T-cell (primary cell): ENCODE data around the gene CYB5A. TPM values are rescaled to one million over a fixed set of nuclear protein-coding genes. Genes with fewer than 3 reads are reported as not detected.
"Not testable (repeated sequence)": the region's sequence is repeated elsewhere in the genome, so short reads cannot be mapped to it uniquely, and the experiment has no call there.

ENCODE experiments used
- ATAC-seq, 4 experiments: fragments of 200-7000 bp in 3 of 4; fragments of 150-1000 bp in 1 of 4; cut with Tn5 transposase; replicated peaks in 1 of 4; 1 replicate in 3 of 4; 2 replicates in 1 of 4; pipeline ENCODE4 v1.10.0; 2021; ENCODE audit warnings: moderate library complexity in 3 of 4, mild to moderate bottlenecking in 2 of 4, moderate number of reproducible peaks in 1 of 4
- CTCF ChIA-PET, 2 donors: fragments of 300-600 bp; sonication (Branson Sonifier 250); formaldehyde crosslinking; loops; one replicate each; lab custom pipeline; 2022; ENCODE audit warnings: antibody characterized with exemption in 2 of 2; lab: Charles Lee
- POLR2A ChIA-PET, 2 donors: fragments of 300-600 bp; sonication (Branson Sonifier 250); formaldehyde crosslinking; loops; one replicate each; lab custom pipeline; 2022; ENCODE audit warnings: antibody characterized with exemption in 2 of 2; lab: Charles Lee
- DNase-seq, 35 experiments: peaks; one replicate each; pipeline versions ENCODE4 v3.0.0 to v3.0.0-alpha.2; 2013 to 2023
- H3K27ac ChIP-seq: one replicate; pipeline ENCODE4 v1.5.1; 2013; ENCODE audit warnings: low read length
- H3K27me3 ChIP-seq, 2 experiments: replicated peaks in 1 of 2; 1 replicate in 1 of 2; 2 replicates in 1 of 2; pipeline versions ENCODE4 v1.6.1 to v1.7.0; 2013; ENCODE audit warnings: low read length in 1 of 2, mixed read lengths in 1 of 2; ENCODE audit not compliant: control insufficient read depth in 2 of 2, insufficient read depth in 2 of 2; ENCODE audit errors: extremely low read depth in 1 of 2
- H3K36me3 ChIP-seq, 2 donors: 1 replicate in 1 of 2; 2 replicates in 1 of 2; pipeline versions ENCODE4 v1.6.1 to v1.7.0; 2013; ENCODE audit warnings: low read length in 1 of 2; ENCODE audit not compliant: control insufficient read depth in 2 of 2, insufficient read depth in 1 of 2; ENCODE audit errors: extremely low read depth in 1 of 2
- H3K4me1 ChIP-seq, 2 experiments: 1 replicate in 1 of 2; 2 replicates in 1 of 2; pipeline versions ENCODE4 v1.6.1 to v1.7.0; 2013; ENCODE audit warnings: low read length in 2 of 2, mixed read lengths in 1 of 2; ENCODE audit not compliant: insufficient read depth in 2 of 2, control insufficient read depth in 1 of 2; ENCODE audit errors: extremely low read depth in 1 of 2
- H3K4me3 ChIP-seq, 2 donors: 1 replicate in 1 of 2; 2 replicates in 1 of 2; pipeline versions ENCODE4 v1.5.1 to v1.7.0; 2013; ENCODE audit warnings: mild to moderate bottlenecking in 2 of 2, low read length in 1 of 2, moderate library complexity in 1 of 2; ENCODE audit not compliant: control insufficient read depth in 1 of 2; ENCODE audit errors: extremely low read depth in 1 of 2
- H3K9me3 ChIP-seq: 2 replicates; pipeline ENCODE4 v1.7.0; 2013
- H3K27ac Mint-ChIP-seq, 2 donors: one replicate each; pipeline ENCODE4 v1.8.0; 2020 to 2021; ENCODE audit warnings: mild to moderate bottlenecking in 2 of 2, mixed read lengths in 2 of 2
- H3K27me3 Mint-ChIP-seq, 2 donors: one replicate each; pipeline ENCODE4 v1.8.0; 2021 to 2022; ENCODE audit warnings: mixed read lengths in 2 of 2
- H3K36me3 Mint-ChIP-seq: one replicate; pipeline ENCODE4 v1.8.0; 2021; ENCODE audit warnings: mixed read lengths
- H3K4me1 Mint-ChIP-seq, 3 donors: one replicate each; pipeline ENCODE4 v1.8.0; 2020 to 2022; ENCODE audit warnings: mixed read lengths in 3 of 3, mild to moderate bottlenecking in 1 of 3
- H3K4me3 Mint-ChIP-seq, 3 donors: one replicate each; pipeline ENCODE4 v1.8.0; 2020 to 2022; ENCODE audit warnings: mild to moderate bottlenecking in 3 of 3, mixed read lengths in 3 of 3, moderate library complexity in 3 of 3
- H3K9me3 Mint-ChIP-seq, 3 donors: one replicate each; pipeline ENCODE4 v1.8.0; 2020 to 2022; ENCODE audit warnings: mixed read lengths in 3 of 3
- WGBS: methylation state at CpG from one replicate; pipeline ENCODE4 v1.1.5; 2013; ENCODE audit warnings: missing lambda C conversion rate; ENCODE audit not compliant: insufficient coverage; 5-methylcytosine and 5-hydroxymethylcytosine counted together
- total RNA-seq, 35 experiments: library from RNA in 6 of 35; stranded (reverse) in 6 of 35; fragments of 120-200 nt in 1 of 35; gene quantifications; one replicate each; pipeline versions ENCODE4 v1.2.1 to v1.2.4 and lab custom pipeline; 2013 to 2026

The CYB5A gene
- total RNA-seq, 5 donors from 2014 or later (not counting 1 experiment from before 2014, with no cell fraction given): 14.4 to 28.8 (median 25.1) TPM

- no peaks in the 10 kb centered on the region for H3K27me3 ChIP-seq
- ATAC-seq (no peak), DNase-seq (no peak)
- Mint-ChIP-seq H3K27me3 (peaks cover 8 to 22% of the 10 kb centered on the region in 2 donors), H3K36me3 (no peaks in the 10 kb centered on the region), H3K4me3 (no peak overlapping the region), H3K9me3 (no peaks in the 10 kb centered on the region), H3K27ac (no peak overlapping the region), H3K4me1 (no peaks in the 10 kb centered on the region)
- no peaks in the 10 kb centered on the region for H3K9me3 ChIP-seq
- no peaks in the 10 kb centered on the region for H3K36me3 ChIP-seq
- WGBS: 50% methylated on average over 1 of the region's 3 CpGs
- no peak overlapping the region for H3K27ac ChIP-seq
- no peak overlapping the region for H3K4me3 ChIP-seq
- H3K4me1 ChIP-seq: no peaks in the 10 kb centered on the region
- POLR2A ChIA-PET: no interaction called here
- CTCF ChIA-PET: interaction anchor here (0.6 to 0.8 kb wide), 2 partner anchors 162 to 252 kb away, joined by 3 to 4 read pairs; no protein-coding TSS in a partner anchor
Observed at GRCh38 chr18:74299746-74300145, 8.0 kb upstream of the CYB5A start.

GRCh38 chr18:74299162-74299561 lies 7.4 kb upstream of the CYB5A start:
- H3K9me3 ChIP-seq: no peaks in the 10 kb centered on the region
- H3K27me3 ChIP-seq: no peaks in the 10 kb centered on the region
- no peak overlapping the region for H3K4me3 Mint-ChIP-seq
- no peaks in the 10 kb centered on the region for H3K36me3 Mint-ChIP-seq
- ATAC-seq: no peak
- no peak overlapping the region for H3K27ac ChIP-seq
- no peak overlapping the region for H3K27ac Mint-ChIP-seq
- H3K4me1 Mint-ChIP-seq: no peaks in the 10 kb centered on the region
- no peaks in the 10 kb centered on the region for H3K4me1 ChIP-seq
- no peaks in the 10 kb centered on the region for H3K36me3 ChIP-seq
- peaks cover 8 to 20% of the 10 kb centered on the region in 2 donors for H3K27me3 Mint-ChIP-seq
- no CpG with 5 or more reads among the region's 1 CpG for WGBS
- no peak for DNase-seq
- no peaks in the 10 kb centered on the region for H3K9me3 Mint-ChIP-seq
- CTCF ChIA-PET: no interaction called here
- POLR2A ChIA-PET: no interaction called here
- no peak overlapping the region for H3K4me3 ChIP-seq

- Mint-ChIP-seq H3K36me3 (no peaks in the 10 kb centered on the region), H3K27me3 (peaks cover 0 to 6% of the 10 kb centered on the region in 2 donors), H3K4me1 (peaks cover 9 to 15% (median 11%) of the 10 kb centered on the region in 3 donors), H3K4me3 (no peak overlapping the region), H3K27ac (no peak overlapping the region), H3K9me3 (no peaks in the 10 kb centered on the region)
- Histone ChIP-seq H3K27ac (no peak overlapping the region), H3K9me3 (no peaks in the 10 kb centered on the region), H3K4me1 (peaks cover 2 to 19% of the 10 kb centered on the region in 2 experiments), H3K4me3 (no peak overlapping the region), H3K27me3 (peaks cover 0 to 3% of the 10 kb centered on the region in 2 experiments), H3K36me3 (no peaks in the 10 kb centered on the region)
- ChIA-PET CTCF (no interaction called here), POLR2A (no interaction called here)
- WGBS: 84% methylated on average over 4 of the region's 8 CpGs
- ATAC-seq (no peak), DNase-seq (no peak)
Observed at GRCh38 chr18:74294526-74294925, 2.8 kb upstream of the CYB5A start.

- peaks cover 2 to 19% of the 10 kb centered on the region in 2 experiments for H3K4me1 ChIP-seq
- 90% methylated on average over 3 of the region's 3 CpGs for WGBS
- DNase-seq: peak in 1 of 35 experiments; percentile 7
- H3K27me3 Mint-ChIP-seq, H3K27me3 ChIP-seq, CTCF ChIA-PET, H3K9me3 Mint-ChIP-seq, H3K4me3 ChIP-seq, H3K9me3 ChIP-seq, H3K27ac ChIP-seq, H3K36me3 ChIP-seq, ATAC-seq, POLR2A ChIA-PET, H3K36me3 Mint-ChIP-seq: not testable (repeated sequence)
- H3K4me3 Mint-ChIP-seq: peak overlapping the region in 1 of 3 donors; percentile 83
- peaks cover 9 to 18% (median 14%) of the 10 kb centered on the region in 3 donors for H3K4me1 Mint-ChIP-seq
- peak overlapping the region; percentile 44 to 84 for H3K27ac Mint-ChIP-seq
Observed at GRCh38 chr18:74292982-74293381, 1.2 kb upstream of the CYB5A start.

GRCh38 chr18:74292541-74292858 lies 737 bp upstream of the CYB5A start:
- CTCF ChIA-PET: no interaction called here
- H3K4me1 ChIP-seq: peaks cover 2 to 19% of the 10 kb centered on the region in 2 experiments
- peaks cover 9 to 18% (median 14%) of the 10 kb centered on the region in 3 donors for H3K4me1 Mint-ChIP-seq
- peak overlapping the region in 1 of 3 donors; percentile 83 for H3K4me3 Mint-ChIP-seq
- no peaks in the 10 kb centered on the region for H3K9me3 Mint-ChIP-seq
- no peaks in the 10 kb centered on the region for H3K36me3 ChIP-seq
- ATAC-seq (no peak), DNase-seq (no peak)
- H3K9me3 ChIP-seq: no peaks in the 10 kb centered on the region
- no CpG with 5 or more reads among the region's 4 CpGs for WGBS
- no peaks in the 10 kb centered on the region for H3K27me3 Mint-ChIP-seq
- H3K27ac Mint-ChIP-seq: peak overlapping the region in 1 of 2 donors; percentile 84
- H3K27me3 ChIP-seq: peaks cover 0 to 3% of the 10 kb centered on the region in 2 experiments
- peak overlapping the region; percentile 8 for H3K27ac ChIP-seq
- POLR2A ChIA-PET: no interaction called here
- no peaks in the 10 kb centered on the region for H3K36me3 Mint-ChIP-seq
- peak overlapping the region; percentile 90 to 98 for H3K4me3 ChIP-seq

GRCh38 chr18:74291472-74291770 lies 342 bp downstream of the CYB5A start:
- H3K4me3 ChIP-seq: peak overlapping the region; percentile 90 to 98
- CTCF ChIA-PET: no interaction called here
- no peaks in the 10 kb centered on the region for H3K9me3 ChIP-seq
- ATAC-seq (peak in 3 of 4 experiments; percentile 2), DNase-seq (peak in 4 of 35 experiments; percentile 3 to 30 (median 8))
- H3K27me3 Mint-ChIP-seq: no peaks in the 10 kb centered on the region
- H3K4me1 Mint-ChIP-seq: peaks cover 14 to 24% (median 18%) of the 10 kb centered on the region in 3 donors
- peak overlapping the region; percentile 60 for H3K27ac ChIP-seq
- POLR2A ChIA-PET: interaction anchor here in 1 of 2 donors (0.6 kb wide), 1 partner anchor 82 kb away, joined by 5 read pairs; no protein-coding TSS in a partner anchor
- H3K27ac Mint-ChIP-seq: peak overlapping the region; percentile 55 to 87
- no peaks in the 10 kb centered on the region for H3K36me3 Mint-ChIP-seq
- 0% methylated on average over 30 of the region's 30 CpGs for WGBS
- no peaks in the 10 kb centered on the region for H3K36me3 ChIP-seq
- H3K4me1 ChIP-seq: peaks cover 2 to 19% of the 10 kb centered on the region in 2 experiments
- peak overlapping the region in 1 of 3 donors; percentile 83 for H3K4me3 Mint-ChIP-seq
- no peaks in the 10 kb centered on the region for H3K9me3 Mint-ChIP-seq
- H3K27me3 ChIP-seq: peaks cover 0 to 3% of the 10 kb centered on the region in 2 experiments
